NOMO-1 treated with dmso at 0.1 percent for 144 hours (cell line): ENCODE results near the gene FBXO42.

Source experiments
- DNase-seq: peaks from one replicate; lab custom pipeline; 2025; ENCODE audit not compliant: unreplicated experiment; lab: John Stamatoyannopoulos, UW

FBXO42 gene

GRCh38 chr1:16326833-16327404 lies 25.4 kb downstream of the FBXO42 start:
- DNase-seq = no peak

GRCh38 chr1:16324456-16324890 lies 27.8 kb downstream of the FBXO42 start:
- no peak for DNase-seq

- DNase-seq = no peak
Measured at GRCh38 chr1:16321176-16321867, 31.0 kb downstream of the FBXO42 start.

- DNase-seq = no peak
Measured at GRCh38 chr1:16318555-16318954, 33.7 kb downstream of the FBXO42 start.

- DNase-seq = no peak
Measured at GRCh38 chr1:16315437-16315836, 36.8 kb downstream of the FBXO42 start.

- no peak for DNase-seq
Measured at GRCh38 chr1:16307222-16307621, 45.1 kb downstream of the FBXO42 start.

- DNase-seq = no peak
Measured at GRCh38 chr1:16302709-16303627, 49.3 kb downstream of the FBXO42 start.

GRCh38 chr1:16300436-16300835 lies 51.8 kb downstream of the FBXO42 start:
- DNase-seq = no peak

- DNase-seq = no peak
Measured at GRCh38 chr1:16298653-16299052, 53.6 kb downstream of the FBXO42 start.

- DNase-seq = no peak
Measured at GRCh38 chr1:16296643-16297042, 55.6 kb downstream of the FBXO42 start.

- DNase-seq = no peak
Measured at GRCh38 chr1:16294219-16295212, 57.8 kb downstream of the FBXO42 start.

- peak; percentile 27 for DNase-seq
Measured at GRCh38 chr1:16293538-16293937, 58.7 kb downstream of the FBXO42 start.

GRCh38 chr1:16292739-16293138 lies 59.5 kb downstream of the FBXO42 start:
- DNase-seq = no peak

GRCh38 chr1:16289959-16290358 lies 62.3 kb downstream of the FBXO42 start:
- no peak for DNase-seq

GRCh38 chr1:16286122-16286521 lies 66.2 kb downstream of the FBXO42 start:
- DNase-seq = no peak

GRCh38 chr1:16281765-16282164 lies 70.5 kb downstream of the FBXO42 start:
- DNase-seq = no peak

GRCh38 chr1:16279186-16279585 lies 73.1 kb downstream of the FBXO42 start:
- DNase-seq = no peak

- no peak for DNase-seq
Measured at GRCh38 chr1:16276302-16277030, 75.8 kb downstream of the FBXO42 start.

GRCh38 chr1:16275591-16275990 lies 76.7 kb downstream of the FBXO42 start:
- no peak for DNase-seq

GRCh38 chr1:16267690-16268180 lies 84.5 kb downstream of the FBXO42 start:
- DNase-seq = no peak
